GM18867 (cell line): ENCODE results near the gene BRD3OS.
"Not testable (repeated sequence)": the region's sequence is repeated elsewhere in the genome, so short reads cannot be mapped to it uniquely, and the experiment has no call there.

ENCODE experiments used
- ATAC-seq: cut with Tn5 transposase; IDR thresholded peaks from one replicate; pipeline ENCODE4 v1.9.1; 2021; ENCODE audit warnings: mild to moderate bottlenecking, moderate library complexity; ENCODE audit not compliant: unreplicated experiment

BRD3OS gene

GRCh38 chr9:133987946-133988665 is 37.2 kb upstream of the BRD3OS start:
- ATAC-seq, result no peak

- not testable (repeated sequence) for ATAC-seq
Observed at GRCh38 chr9:133988771-133989170, 36.5 kb upstream of the BRD3OS start.

GRCh38 chr9:133989625-133990365 is 35.5 kb upstream of the BRD3OS start:
- ATAC-seq, result no peak

- no peak for ATAC-seq
Observed at GRCh38 chr9:133990366-133991213, 34.7 kb upstream of the BRD3OS start.

- ATAC-seq, result peak; percentile 18
Observed at GRCh38 chr9:133991214-133991921, 33.9 kb upstream of the BRD3OS start.

GRCh38 chr9:133991964-133992779 is 33.1 kb upstream of the BRD3OS start, which contains the start of gene VAV2:
Gene VAV2 (minus strand): TSS chr9:133992324. CDS start chr9:133992278, 46 bp downstream.
- ATAC-seq, result peak; percentile 54

- ATAC-seq, result peak; percentile 47
Observed at GRCh38 chr9:133992780-133993634, 32.3 kb upstream of the BRD3OS start.

- ATAC-seq, result no peak
Observed at GRCh38 chr9:133993635-133994253, 31.5 kb upstream of the BRD3OS start.

GRCh38 chr9:133994353-133995011 is 30.8 kb upstream of the BRD3OS start:
- no peak for ATAC-seq

GRCh38 chr9:133995012-133995896 is 30.0 kb upstream of the BRD3OS start:
- ATAC-seq, result no peak

- ATAC-seq, result no peak
Observed at GRCh38 chr9:133996531-133997520, 28.5 kb upstream of the BRD3OS start.

- ATAC-seq, result no peak
Observed at GRCh38 chr9:133997584-133997983, 27.7 kb upstream of the BRD3OS start.

- ATAC-seq, result no peak
Observed at GRCh38 chr9:133998915-133999595, 26.2 kb upstream of the BRD3OS start.

GRCh38 chr9:133999851-134000265 is 25.4 kb upstream of the BRD3OS start:
- no peak for ATAC-seq

GRCh38 chr9:134002796-134003195 is 22.5 kb upstream of the BRD3OS start:
- no peak for ATAC-seq
